Measurements from ENCODE around the gene CLHC1.
A peak's percentile ranks its signal among the peaks of the same experiment; 100 is the strongest.
"Not testable (repeated sequence)": the region's sequence is repeated elsewhere in the genome, so short reads cannot be mapped to it uniquely, and the experiment has no call there.

The CLHC1 gene

DNA sequence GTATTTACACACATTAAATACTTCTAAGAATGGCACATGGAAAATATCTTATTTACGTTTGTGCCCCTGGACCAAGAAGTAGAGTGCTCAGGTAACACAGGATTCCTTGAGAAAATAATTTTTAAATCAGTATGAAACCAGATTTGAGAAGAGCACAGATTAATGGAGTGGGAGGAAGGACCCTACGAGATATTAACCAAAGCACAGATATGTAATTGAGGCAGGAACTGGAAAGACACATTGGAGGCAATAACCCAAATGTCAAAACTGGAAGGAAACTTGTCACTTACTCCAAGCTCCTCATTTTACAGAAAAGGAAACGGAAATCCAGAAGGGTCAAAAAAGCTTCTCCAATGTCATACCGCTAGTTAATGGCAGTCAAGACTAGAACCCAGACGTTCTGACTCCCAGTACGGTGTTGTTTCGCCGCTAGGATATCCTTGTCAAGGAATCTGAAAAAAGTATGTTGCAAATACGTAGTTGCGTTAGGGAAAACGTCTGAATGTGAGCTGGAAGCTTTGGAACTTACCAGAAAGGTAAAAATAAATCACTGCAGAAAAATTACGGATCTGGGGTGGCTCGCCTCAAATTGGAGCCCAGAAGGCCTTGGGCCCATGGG, 36.3 kb upstream of the CLHC1 start:
- TF ChIP-seq, protein P1, sequence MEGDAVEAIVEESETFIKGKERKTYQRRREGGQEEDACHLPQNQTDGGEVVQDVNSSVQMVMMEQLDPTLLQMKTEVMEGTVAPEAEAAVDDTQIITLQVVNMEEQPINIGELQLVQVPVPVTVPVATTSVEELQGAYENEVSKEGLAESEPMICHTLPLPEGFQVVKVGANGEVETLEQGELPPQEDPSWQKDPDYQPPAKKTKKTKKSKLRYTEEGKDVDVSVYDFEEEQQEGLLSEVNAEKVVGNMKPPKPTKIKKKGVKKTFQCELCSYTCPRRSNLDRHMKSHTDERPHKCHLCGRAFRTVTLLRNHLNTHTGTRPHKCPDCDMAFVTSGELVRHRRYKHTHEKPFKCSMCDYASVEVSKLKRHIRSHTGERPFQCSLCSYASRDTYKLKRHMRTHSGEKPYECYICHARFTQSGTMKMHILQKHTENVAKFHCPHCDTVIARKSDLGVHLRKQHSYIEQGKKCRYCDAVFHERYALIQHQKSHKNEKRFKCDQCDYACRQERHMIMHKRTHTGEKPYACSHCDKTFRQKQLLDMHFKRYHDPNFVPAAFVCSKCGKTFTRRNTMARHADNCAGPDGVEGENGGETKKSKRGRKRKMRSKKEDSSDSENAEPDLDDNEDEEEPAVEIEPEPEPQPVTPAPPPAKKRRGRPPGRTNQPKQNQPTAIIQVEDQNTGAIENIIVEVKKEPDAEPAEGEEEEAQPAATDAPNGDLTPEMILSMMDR (conservative IDR thresholded peaks at IDR 0.05; ENCODE audit: low read length), result no peak; the same call in 1 of the 2 replicates
- peak overlapping the region; percentile 99 for H3K4me3 ChIP-seq (ENCODE audit: low read length)
- peak; percentile 5 for DNase-seq (ENCODE audit: low read depth)

GRCh38 chr2:55259586-55259985, 27.5 kb upstream of the CLHC1 start:
- not testable (repeated sequence) for H3K4me3 ChIP-seq (ENCODE audit: low read length); DNase-seq (ENCODE audit: low read depth)

DNA sequence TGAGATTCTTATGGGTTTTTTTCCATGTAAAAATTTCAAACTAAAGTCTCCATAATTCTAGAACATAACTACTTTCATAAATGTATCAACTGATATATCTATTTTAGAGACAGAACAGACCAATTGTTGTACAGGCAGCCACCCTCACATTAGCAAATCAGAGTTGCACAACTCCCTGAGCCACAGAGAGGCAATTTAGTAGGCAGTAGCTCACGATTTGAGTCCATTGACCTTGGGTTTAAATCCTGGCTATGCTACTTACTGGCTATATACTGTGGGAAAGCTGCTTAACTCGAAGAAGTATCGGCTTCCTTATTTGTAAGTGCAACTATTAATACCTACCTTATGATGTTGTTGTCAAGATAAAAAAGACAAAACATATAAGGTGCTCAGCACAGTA, 20.7 kb upstream of the CLHC1 start:
- DNase-seq (ENCODE audit: low read depth), result no peak
- TF ChIP-seq, protein P1 (conservative IDR thresholded peaks at IDR 0.05; ENCODE audit: low read length), result no peak
- H3K4me3 ChIP-seq (ENCODE audit: low read length), result no peak overlapping the region

- DNase-seq (ENCODE audit: low read depth), result no peak
- H3K4me3 ChIP-seq (ENCODE audit: low read length), result no peak overlapping the region
- TF ChIP-seq, protein P1 (conservative IDR thresholded peaks at IDR 0.05; ENCODE audit: low read length), result no peak
Measured at GRCh38 chr2:55247025-55247424, 14.9 kb upstream of the CLHC1 start.

DNA sequence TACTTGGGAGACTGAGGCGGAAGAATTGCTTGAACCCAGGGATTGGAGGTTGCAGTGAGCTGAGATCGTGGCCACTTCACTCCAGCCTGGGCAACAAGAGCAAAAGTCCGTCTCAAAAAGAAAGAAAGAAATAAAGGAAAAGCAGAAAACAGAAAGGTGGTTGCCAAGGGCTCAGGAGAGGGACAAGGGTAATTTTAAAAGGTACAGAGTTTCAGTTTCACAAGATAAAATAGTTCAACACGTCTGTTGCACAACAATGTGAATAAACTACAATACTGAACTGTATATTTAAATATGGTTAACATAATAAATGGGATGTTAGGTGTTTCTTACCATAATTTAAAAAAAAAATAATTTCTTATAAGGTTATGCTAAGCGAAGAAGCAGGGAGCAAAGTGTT, 13.3 kb upstream of the CLHC1 start:
- H3K4me3 ChIP-seq (ENCODE audit: low read length), result no peak overlapping the region
- TF ChIP-seq, protein P1 (conservative IDR thresholded peaks at IDR 0.05; ENCODE audit: low read length), result no peak
- DNase-seq (ENCODE audit: low read depth), result no peak

- DNase-seq (ENCODE audit: low read depth), result no peak
- H3K4me3 ChIP-seq (ENCODE audit: low read length), result no peak overlapping the region
- TF ChIP-seq, protein P1 (conservative IDR thresholded peaks at IDR 0.05; ENCODE audit: low read length), result no peak
Measured at GRCh38 chr2:55242617-55243016, 10.5 kb upstream of the CLHC1 start.

- not testable (repeated sequence) for DNase-seq (ENCODE audit: low read depth); H3K4me3 ChIP-seq (ENCODE audit: low read length)
Measured at GRCh38 chr2:55241582-55241981, 9.5 kb upstream of the CLHC1 start.

- no peak for DNase-seq (ENCODE audit: low read depth)
- TF ChIP-seq, protein P1 (conservative IDR thresholded peaks at IDR 0.05; ENCODE audit: low read length), result no peak
Measured at GRCh38 chr2:55239656-55240222, 7.6 kb upstream of the CLHC1 start.

More at GRCh38 chr2:55239656-55240222, 7.6 kb upstream of the CLHC1 start:
- no peak overlapping the region for H3K4me3 ChIP-seq (ENCODE audit: low read length)
